HFF-Myc (cell line): ENCODE data around the gene LIG3.
A peak's percentile ranks its signal among the peaks of the same experiment; 100 is the strongest.
"Not testable (repeated sequence)": the region's sequence is repeated elsewhere in the genome, so short reads cannot be mapped to it uniquely, and the experiment has no call there.

Source experiments
- DNase-seq: peaks from one replicate; pipeline ENCODE4 v3.0.0-alpha.2; 2011; ENCODE audit warnings: low read depth; ENCODE audit errors: extremely low read depth
- H3K4me3 ChIP-seq: replicated peaks from 2 replicates; pipeline ENCODE4 v1.5.1; 2011; ENCODE audit warnings: low read depth, mild to moderate bottlenecking, control low read depth, low read length
- TF ChIP-seq, protein P1 (sequence below): IDR thresholded peaks from 2 replicates; pipeline ENCODE4 v1.5.1; 2012; ENCODE audit warnings: mild to moderate bottlenecking, low read depth, low read length, control low read depth; ENCODE audit errors: missing control alignments

The LIG3 gene

DNA sequence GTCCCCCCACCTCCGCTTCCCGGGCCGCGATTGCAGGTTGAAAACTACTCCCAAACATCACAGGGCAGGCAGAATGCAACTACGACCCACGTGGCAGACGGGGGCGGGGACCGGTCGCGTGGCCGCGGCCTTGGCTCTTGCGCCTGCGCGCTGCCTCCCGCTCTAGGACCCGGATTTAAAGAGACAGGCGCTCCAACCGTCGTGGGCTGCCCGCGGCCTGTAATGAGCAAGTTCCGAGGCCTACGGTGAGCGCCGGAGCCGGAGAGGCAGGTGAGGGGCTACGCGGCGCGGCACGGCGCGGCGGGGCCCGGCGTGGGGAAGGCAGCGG, at the start of gene LIG3:
Gene LIG3 (plus strand): TSS at position 160 of the 328 bp plus-strand sequence. CDS start 2,494 bp downstream, outside the sequence.
- H3K4me3 ChIP-seq, result peak within 1 kb of the TSS; percentile 84
- TF ChIP-seq, protein P1, sequence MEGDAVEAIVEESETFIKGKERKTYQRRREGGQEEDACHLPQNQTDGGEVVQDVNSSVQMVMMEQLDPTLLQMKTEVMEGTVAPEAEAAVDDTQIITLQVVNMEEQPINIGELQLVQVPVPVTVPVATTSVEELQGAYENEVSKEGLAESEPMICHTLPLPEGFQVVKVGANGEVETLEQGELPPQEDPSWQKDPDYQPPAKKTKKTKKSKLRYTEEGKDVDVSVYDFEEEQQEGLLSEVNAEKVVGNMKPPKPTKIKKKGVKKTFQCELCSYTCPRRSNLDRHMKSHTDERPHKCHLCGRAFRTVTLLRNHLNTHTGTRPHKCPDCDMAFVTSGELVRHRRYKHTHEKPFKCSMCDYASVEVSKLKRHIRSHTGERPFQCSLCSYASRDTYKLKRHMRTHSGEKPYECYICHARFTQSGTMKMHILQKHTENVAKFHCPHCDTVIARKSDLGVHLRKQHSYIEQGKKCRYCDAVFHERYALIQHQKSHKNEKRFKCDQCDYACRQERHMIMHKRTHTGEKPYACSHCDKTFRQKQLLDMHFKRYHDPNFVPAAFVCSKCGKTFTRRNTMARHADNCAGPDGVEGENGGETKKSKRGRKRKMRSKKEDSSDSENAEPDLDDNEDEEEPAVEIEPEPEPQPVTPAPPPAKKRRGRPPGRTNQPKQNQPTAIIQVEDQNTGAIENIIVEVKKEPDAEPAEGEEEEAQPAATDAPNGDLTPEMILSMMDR, result no peak
- DNase-seq, result peak; percentile 79

DNA sequence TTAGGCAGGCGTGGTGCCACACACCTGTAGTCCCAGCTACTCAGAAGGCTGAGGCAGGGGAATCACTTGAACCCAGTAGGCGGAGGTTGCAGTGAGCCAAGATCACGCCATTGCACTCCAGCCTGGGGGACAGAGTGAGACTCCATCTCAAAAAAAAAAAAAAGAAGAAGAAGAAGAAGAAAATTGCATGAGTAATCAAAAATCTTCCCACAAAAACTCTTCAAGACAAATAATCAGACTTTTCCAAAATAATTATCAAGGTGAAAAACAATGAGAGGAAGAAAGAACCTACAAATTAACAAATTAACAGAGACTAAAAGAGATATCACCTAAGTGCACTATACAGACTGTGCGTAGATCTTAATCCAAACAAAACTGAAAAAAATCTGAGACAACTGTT, 29.5 kb upstream of the LIG3 start:
- DNase-seq, H3K4me3 ChIP-seq: not testable (repeated sequence)

- TF ChIP-seq, protein P1, result no peak
- no peak overlapping the region for H3K4me3 ChIP-seq
- no peak for DNase-seq
Measured at GRCh38 chr17:34958438-34958837, 21.9 kb upstream of the LIG3 start.

GRCh38 chr17:34961093-34961911, 19.0 kb upstream of the LIG3 start, which contains the start of the genes CCT6B and ZNF830:
TSS of gene CCT6B (minus strand) at chr17:34961460. CDS start at chr17:34961393, 67 bp downstream.
TSS of gene ZNF830 (plus strand) at chr17:34961540. CDS start at chr17:34961567, 27 bp downstream.
- DNase-seq, result peak; percentile 80
- TF ChIP-seq, protein P1, result no peak
- H3K4me3 ChIP-seq, result peak within 1 kb of the TSS; percentile 99

- H3K4me3 ChIP-seq, result no peak overlapping the region
- TF ChIP-seq, protein P1, result no peak
- no peak for DNase-seq
Measured at GRCh38 chr17:34974179-34974578, 6.1 kb upstream of the LIG3 start.

DNA sequence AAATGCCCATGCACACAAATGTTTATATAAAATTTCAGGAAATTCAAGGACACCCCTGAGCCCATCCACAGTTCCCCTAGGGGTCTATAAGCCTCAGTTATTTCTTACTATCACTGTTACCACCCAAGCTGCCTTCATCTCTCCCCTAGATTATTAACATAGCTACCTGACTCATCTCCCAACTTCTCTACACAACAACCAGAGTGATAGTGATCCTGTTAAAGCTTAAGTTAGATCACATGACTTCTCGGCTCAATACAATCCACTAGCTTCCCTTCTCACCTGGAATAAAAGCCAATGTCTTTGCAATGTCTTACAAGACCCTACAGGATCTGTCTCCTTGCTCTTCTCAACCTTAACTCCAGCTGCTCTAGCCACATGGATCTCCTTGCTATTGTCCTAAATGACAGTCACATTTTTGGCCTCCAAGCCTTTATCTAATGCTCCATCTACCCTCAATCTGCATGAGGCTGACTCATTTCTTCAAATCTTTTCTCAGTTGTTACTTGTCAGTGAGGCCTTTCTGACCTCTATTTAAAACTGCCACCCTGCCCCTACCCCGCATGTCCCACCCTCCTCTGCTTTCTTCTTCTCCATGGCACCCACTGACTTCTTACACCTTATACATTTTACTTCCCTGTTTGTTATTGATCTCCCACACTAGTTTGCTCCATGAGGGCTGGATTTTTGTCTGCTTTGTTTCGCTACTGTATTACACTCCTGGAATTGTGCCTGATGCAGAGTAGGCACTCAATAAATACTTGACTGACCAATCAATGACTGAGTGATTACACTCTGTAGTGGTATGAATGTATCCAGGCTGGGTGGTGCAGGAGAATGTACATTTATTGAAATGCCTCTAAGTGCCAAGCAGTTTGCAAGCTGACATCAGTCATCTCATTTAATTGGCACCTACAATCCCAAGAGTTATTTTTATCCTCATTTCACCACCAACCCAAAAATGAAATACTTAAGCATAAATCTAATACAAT, 5.2 kb upstream of the LIG3 start:
- TF ChIP-seq, protein P1, result no peak
- no peak for DNase-seq
- H3K4me3 ChIP-seq, result no peak overlapping the region

DNA sequence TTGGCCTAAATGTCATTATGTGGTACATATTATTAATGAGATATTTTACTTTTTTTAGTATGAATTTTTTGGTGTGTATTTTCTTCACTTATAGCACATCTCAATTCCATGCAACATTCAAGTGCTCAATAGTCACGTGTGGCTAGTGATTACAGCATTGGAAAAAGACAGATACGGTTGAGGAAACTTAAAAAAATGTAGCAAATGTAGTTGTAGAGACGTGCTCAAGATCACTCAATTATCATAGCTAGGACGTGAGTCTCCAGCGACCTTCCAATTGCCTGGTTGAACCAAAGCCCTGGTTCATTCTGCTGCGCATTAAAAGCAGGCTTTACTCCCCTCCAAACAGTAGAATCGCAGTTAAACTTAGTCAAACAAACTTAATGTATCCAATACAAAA, 1.2 kb upstream of the LIG3 start:
- peak overlapping the region; percentile 84 for H3K4me3 ChIP-seq
- no peak for DNase-seq
- TF ChIP-seq, protein P1, result no peak
